IPS-NIHi7 (cell line): ENCODE measurements around the gene TBX3.
"Not testable (repeated sequence)": the region's sequence is repeated elsewhere in the genome, so short reads cannot be mapped to it uniquely, and the experiment has no call there.

Experiments used
- DNase-seq: peaks from one replicate; pipeline ENCODE4 v3.0.0; 2012; ENCODE audit warnings: mixed read lengths; ENCODE audit errors: extremely low spot score

The TBX3 gene

GRCh38 chr12:114684098-114684869 is at the start of gene TBX3:
TBX3 (minus strand) TSS chr12:114684175; CDS start chr12:114683200, 975 bp downstream.
- DNase-seq: peak; percentile 77

- DNase-seq: peak; percentile 14
These were observed 48.6 kb upstream of the TBX3 start for GRCh38 chr12:114732426-114733030.

DNA sequence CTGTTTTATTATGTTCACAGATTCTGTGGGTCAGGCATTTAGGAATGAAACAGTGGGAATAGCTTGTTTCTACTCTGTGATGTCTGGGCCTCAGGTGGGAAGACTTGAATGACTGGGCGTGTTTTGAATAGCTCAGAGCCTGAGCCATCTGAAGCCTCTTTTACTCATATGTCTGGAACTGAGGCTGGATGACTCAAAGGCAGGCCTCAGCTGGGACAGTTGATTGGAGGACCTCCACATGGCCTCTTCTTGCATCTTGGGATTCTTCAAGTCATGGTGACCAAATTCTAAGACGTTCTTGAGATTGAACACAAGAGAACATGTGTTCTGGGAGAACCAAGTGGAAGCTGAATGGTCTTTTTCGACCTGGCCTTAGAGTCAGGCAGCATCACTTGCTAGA is 45.8 kb upstream of the TBX3 start:
- DNase-seq: no peak

DNA sequence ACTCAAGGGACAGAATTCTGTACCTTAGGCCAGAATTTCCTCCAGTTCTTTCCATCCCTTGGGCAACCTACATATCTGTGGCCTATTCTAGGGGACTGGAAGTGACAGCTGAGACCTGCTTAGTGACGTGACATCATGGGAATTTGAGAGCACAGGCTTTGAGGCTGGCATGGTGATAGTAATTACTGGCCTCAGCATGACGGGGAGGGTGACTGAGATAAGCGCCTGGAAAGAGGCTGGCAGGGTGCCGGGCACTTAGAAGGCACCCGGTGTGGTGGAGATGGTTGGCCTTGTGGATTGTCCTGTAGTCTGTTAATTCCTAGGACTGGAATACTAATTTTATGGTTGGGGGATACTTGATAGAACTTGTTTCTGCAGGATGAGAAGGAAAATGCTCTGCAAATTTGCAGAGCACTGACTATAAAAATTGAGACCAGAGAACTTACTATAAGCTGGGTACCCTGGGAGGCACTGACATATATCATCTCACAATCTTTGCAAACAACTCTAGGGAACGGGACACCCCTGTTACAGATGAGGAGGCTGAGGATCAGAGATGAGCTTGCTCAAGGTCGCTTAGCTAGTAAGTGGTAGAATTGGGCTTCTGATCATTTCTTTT is 42.2 kb upstream of the TBX3 start:
- no peak for DNase-seq

DNA sequence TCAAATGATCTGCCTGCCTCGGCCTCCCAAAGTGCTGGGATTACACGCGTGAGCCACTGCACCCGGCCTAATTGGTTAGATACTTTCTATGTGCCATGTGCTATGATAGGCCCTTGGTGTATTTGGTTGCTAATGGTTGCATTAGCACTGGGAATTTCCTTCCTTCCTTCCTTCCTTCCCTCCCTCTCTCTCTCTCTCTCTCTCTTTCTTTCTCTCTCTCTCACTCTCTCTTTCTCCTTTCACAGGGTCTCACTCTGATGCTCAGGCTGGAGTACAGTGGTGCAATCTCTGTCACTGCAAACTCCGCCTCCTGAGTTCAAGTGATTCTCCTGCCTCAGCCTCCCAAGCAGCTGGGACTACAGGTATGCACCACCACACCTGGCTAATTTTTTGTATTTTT is 38.2 kb upstream of the TBX3 start:
- not testable (repeated sequence) for DNase-seq

GRCh38 chr12:114721266-114721665 is 37.3 kb upstream of the TBX3 start:
- DNase-seq: no peak

- no peak for DNase-seq
These were observed 29.7 kb upstream of the TBX3 start for GRCh38 chr12:114713466-114714215.

DNA sequence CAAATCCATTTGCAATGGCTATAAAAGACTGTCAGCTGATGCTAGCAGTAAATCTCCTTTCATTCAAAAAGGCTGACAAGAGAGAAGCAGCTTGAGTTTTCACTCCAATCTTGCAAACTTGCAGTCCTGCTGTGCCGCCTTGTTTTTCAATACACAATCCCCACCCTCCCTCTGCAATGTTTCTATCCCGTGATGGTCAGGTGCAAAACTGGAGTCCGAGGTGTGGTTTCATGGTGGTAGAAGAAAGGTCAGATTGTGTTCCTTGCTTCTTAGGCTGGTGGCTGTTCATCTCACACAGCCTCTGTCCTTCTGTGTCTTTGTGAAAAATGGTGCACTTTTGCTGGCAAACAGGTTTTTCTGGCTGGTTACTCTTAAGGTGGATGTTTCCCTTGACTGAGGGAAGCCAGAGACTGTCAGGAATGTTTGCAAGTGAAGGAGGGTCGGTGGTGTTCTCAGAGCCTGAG is 27.7 kb upstream of the TBX3 start:
- DNase-seq: no peak

- no peak for DNase-seq
These were observed 26.2 kb upstream of the TBX3 start for GRCh38 chr12:114710151-114710550.

GRCh38 chr12:114709112-114709511 is 25.1 kb upstream of the TBX3 start:
- no peak for DNase-seq

- not testable (repeated sequence) for DNase-seq
These were observed 24.6 kb upstream of the TBX3 start for GRCh38 chr12:114708598-114708997.

DNA sequence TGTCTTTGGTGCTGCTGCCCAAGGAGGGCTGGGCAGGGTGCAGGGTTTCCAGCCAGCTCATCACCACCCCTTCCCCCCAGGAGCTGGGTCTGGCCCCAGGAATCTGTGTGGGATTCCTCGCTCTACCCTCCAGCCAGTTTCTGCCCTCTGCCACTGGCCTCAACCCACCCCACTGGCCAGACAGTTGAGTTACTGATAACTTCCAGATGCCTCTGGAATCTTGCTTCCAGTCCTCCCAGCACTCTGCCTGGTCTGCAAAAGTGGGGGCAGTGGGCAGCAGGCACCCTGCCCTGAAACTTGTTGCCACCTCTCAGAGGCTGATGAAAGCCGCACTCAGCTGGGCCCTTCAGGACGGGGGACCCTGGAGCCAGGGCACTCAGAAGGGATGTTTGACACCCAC is 20.1 kb upstream of the TBX3 start:
- DNase-seq: no peak

GRCh38 chr12:114703060-114703493 is 19.1 kb upstream of the TBX3 start:
- no peak for DNase-seq

- no peak for DNase-seq
These were observed 18.5 kb upstream of the TBX3 start for GRCh38 chr12:114702462-114702861.

- DNase-seq: no peak
These were observed 17.6 kb upstream of the TBX3 start for GRCh38 chr12:114701553-114701952.

DNA sequence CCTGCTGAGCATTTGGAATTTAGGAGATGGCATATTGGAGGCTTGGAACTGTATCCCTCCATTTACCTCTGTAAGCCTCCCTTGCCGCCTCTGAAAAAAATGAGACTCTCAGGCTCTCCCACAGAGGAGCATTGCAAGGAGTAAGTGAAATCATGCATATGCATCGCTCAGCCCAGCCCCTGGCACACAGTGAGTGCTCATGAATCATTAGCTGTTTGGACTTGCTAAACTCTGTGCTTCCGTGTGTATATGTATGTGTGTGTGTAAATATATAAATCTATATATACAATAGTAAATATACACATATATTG is 17.1 kb upstream of the TBX3 start:
- DNase-seq: no peak

- no peak for DNase-seq
These were observed 16.6 kb upstream of the TBX3 start for GRCh38 chr12:114700392-114701103.

- DNase-seq: no peak
These were observed 14.7 kb upstream of the TBX3 start for GRCh38 chr12:114698566-114699163.

DNA sequence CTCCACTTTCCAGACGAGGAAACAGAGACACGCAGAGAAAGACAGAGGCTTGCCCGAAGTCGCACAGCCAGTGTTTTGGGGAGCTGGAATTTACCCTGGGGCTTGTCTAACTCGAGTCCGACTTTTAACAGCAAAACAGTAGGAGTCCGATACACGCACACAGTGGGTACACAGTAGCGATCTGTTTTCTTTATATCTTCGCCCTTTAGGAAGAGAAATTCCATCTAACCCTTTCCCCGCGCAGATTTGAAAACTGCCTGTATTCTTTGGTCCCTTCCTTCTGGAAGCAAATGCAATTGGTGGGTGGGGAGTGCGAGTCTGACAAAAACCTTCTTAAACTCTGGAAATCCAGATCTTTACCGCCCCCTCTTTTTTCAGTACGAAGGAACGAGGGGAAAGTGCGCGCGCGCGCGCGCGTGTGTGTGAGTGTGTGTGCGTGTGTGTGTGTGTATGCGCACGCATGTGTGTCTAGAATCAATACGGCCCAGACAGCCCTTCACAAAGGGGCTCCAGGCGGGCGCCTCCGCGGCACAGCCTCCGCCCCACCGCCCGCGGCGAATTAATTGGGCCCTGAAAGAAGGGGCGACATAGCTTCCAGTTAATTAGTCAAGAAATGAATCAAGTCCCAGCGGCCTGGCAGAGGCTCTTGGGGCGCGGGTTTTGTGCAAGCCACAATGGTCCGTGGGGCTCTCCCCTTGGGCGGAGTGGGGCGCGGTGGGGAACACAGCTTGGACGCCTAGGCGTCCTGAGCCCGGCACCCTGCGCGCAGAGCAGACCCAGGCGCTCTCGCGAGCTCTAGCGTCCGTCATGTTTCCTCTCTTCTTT is 14.0 kb upstream of the TBX3 start:
- DNase-seq: no peak

GRCh38 chr12:114697243-114697716 is 13.3 kb upstream of the TBX3 start:
- DNase-seq: no peak
